Dendritic cell treated with granulocyte-macrophage colony-stimulating factor and Interleukin-4, amounts not matched to agents 40 ng/mL and 50 ng/mL, for 4 days (primary cell): ENCODE results near the gene OR8B8.

Experiments used
- H3K27ac Mint-ChIP-seq: one replicate; pipeline ENCODE4 v1.8.0; 2022; ENCODE audit warnings: mild to moderate bottlenecking, mixed read lengths
- H3K27me3 Mint-ChIP-seq: one replicate; pipeline ENCODE4 v1.8.0; 2022; ENCODE audit warnings: mild to moderate bottlenecking, mixed read lengths
- H3K36me3 Mint-ChIP-seq: one replicate; pipeline ENCODE4 v1.8.0; 2022; ENCODE audit warnings: low read depth, mixed read lengths
- H3K4me1 Mint-ChIP-seq: one replicate; pipeline ENCODE4 v1.8.0; 2022; ENCODE audit warnings: low read depth, mixed read lengths
- H3K4me3 Mint-ChIP-seq: one replicate; pipeline ENCODE4 v1.8.0; 2022; ENCODE audit warnings: mild to moderate bottlenecking, moderate library complexity, mixed read lengths
- H3K9me3 Mint-ChIP-seq: one replicate; pipeline ENCODE4 v1.8.0; 2022; ENCODE audit warnings: mixed read lengths
- intact Hi-C: fragments of 100-400 bp; cut with micrococcal nuclease; formaldehyde crosslinking; loops from one replicate; pipeline ENCODE4 v1.15.0; 2022

OR8B8 gene, protein sequence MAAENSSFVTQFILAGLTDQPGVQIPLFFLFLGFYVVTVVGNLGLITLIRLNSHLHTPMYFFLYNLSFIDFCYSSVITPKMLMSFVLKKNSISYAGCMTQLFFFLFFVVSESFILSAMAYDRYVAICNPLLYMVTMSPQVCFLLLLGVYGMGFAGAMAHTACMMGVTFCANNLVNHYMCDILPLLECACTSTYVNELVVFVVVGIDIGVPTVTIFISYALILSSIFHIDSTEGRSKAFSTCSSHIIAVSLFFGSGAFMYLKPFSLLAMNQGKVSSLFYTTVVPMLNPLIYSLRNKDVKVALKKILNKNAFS

DNA sequence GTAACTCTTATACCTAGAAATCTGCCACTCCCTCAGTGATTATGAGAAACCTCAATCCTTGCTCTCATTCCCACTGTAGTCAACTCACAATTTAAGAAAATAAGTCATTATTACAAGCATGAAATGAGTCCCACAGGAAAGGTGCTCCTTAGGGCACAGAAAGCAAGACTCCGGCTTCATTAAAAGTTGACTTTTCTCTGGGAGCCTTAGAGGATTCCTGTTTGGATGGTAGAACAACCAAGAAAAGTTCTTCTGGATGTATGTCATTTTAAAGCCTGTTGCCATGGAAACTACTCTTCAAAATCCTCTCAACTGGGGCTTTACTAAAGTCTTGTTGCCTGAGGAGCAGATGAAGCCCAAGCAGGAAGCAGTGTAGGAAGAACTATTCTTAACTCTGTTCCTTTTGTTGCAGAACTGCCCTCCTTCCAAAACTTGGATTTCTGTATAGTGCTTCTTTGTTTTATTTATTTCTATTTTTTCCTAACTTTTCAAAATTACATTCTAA lies at the start of gene OR8B8:
Gene OR8B8, minus strand, starts transcription at position 51 of the 505 bp plus-strand sequence. CDS start 4,611 bp downstream, outside the sequence.
- Mint-ChIP-seq H3K36me3 (no peaks in the 10 kb centered on the region), H3K4me1 (no peaks in the 10 kb centered on the region), H3K4me3 (no peak within 1 kb of the TSS), H3K9me3 (no peaks in the 10 kb centered on the region), H3K27me3 (no peaks in the 10 kb centered on the region), H3K27ac (no peak within 1 kb of the TSS)
- intact Hi-C loops, result no loop called here

DNA sequence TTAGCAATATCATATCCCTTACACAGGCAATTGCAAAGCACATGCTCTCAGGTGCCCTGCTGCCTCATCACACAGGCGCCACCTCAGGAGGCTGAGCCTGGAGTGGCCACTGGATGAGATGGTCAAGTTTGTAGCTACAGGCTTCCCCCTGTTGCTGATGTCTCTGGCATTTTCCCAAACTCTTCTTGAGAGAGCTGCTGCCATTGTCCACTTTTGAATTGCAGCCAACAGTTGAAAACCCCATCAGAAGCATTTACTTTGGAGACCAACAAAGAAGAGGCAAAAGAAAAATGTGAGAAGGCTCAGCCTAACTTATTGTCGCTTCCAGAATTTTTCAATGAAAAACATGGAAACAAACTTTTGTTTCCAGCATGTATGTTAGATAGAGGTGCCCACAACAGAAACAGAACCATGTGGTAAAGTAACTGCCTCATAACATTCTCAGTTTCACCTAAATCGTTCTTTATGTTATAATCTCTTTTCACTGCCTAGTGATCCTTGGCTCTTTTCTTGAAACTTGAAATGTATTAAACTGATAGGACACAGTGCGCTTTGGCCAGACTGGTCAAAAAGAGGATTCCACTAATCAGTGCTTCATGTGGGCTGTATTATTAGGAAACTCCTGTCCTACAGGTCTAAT lies 47.6 kb upstream of the OR8B8 start:
- intact Hi-C loops, result no loop called here
- Mint-ChIP-seq H3K27me3 (peaks cover 3% of the 10 kb centered on the region), H3K4me1 (no peaks in the 10 kb centered on the region), H3K9me3 (no peaks in the 10 kb centered on the region), H3K27ac (no peak overlapping the region), H3K4me3 (no peak overlapping the region), H3K36me3 (no peaks in the 10 kb centered on the region)

DNA sequence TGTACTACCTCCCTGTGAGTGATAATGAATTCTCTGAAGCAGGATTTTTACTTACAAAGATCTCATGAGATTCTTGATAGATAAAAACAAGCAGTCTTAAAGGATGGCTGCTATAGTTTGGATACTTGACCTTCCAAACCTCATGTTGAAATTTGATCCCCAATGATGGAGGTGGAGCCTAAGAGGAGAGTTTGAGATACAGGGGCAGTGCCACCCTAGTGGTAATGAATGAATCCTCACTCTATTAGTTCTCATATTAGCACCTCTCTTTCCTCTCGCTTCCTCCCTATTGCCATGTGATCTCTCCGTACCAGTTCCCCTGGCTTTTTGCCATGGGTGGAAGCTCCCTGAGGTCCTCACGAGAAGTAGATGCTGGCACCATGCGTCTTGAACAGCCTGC lies 37.9 kb upstream of the OR8B8 start:
- no peak overlapping the region for H3K4me3 Mint-ChIP-seq
- H3K36me3 Mint-ChIP-seq, result no peaks in the 10 kb centered on the region
- H3K9me3 Mint-ChIP-seq, result no peaks in the 10 kb centered on the region
- intact Hi-C loops, result no loop called here
- peaks cover 11% of the 10 kb centered on the region for H3K27me3 Mint-ChIP-seq
- H3K4me1 Mint-ChIP-seq, result peaks cover 25% of the 10 kb centered on the region
- H3K27ac Mint-ChIP-seq, result no peak overlapping the region

DNA sequence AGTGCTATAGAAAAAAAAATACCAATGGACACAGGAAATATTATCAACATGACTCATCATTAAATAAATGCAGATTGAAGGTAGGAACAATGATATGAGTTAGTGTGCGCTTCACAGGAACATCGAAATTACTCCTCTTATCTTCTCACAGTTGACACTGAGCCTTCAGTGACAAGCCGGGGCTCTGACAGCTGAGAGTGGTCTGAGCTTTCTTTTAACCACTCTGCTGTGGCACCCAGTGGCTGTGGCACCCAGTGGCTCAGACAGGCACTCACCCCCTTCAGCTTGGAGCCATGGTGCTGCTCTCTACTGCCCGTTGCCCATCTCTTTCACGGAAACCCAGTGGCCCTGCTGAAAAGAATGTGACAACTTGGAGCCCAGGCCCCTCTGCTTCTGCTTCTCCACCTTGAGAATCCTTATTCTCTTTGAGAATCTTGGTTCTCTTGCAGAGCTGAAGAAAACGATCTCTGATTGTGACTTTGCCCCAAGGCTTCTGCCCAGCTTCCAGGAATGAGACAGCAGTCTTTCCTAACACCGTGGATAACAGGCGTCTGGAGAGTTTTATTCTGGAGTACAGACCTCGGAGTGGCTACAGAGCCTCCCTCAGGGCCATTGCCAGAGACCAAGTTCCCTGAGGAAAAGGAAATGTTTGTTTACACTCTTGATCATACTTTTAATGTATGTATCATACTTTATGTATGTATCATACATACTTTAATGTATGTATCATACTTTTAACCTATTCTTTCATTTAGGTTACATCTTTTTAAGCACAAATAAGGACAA lies 37.1 kb upstream of the OR8B8 start:
- no peak overlapping the region for H3K4me3 Mint-ChIP-seq
- H3K27me3 Mint-ChIP-seq, result peaks cover 11% of the 10 kb centered on the region
- H3K36me3 Mint-ChIP-seq, result no peaks in the 10 kb centered on the region
- no peaks in the 10 kb centered on the region for H3K9me3 Mint-ChIP-seq
- no peak overlapping the region for H3K27ac Mint-ChIP-seq
- intact Hi-C loops, result no loop called here
- H3K4me1 Mint-ChIP-seq, result peaks cover 25% of the 10 kb centered on the region

DNA sequence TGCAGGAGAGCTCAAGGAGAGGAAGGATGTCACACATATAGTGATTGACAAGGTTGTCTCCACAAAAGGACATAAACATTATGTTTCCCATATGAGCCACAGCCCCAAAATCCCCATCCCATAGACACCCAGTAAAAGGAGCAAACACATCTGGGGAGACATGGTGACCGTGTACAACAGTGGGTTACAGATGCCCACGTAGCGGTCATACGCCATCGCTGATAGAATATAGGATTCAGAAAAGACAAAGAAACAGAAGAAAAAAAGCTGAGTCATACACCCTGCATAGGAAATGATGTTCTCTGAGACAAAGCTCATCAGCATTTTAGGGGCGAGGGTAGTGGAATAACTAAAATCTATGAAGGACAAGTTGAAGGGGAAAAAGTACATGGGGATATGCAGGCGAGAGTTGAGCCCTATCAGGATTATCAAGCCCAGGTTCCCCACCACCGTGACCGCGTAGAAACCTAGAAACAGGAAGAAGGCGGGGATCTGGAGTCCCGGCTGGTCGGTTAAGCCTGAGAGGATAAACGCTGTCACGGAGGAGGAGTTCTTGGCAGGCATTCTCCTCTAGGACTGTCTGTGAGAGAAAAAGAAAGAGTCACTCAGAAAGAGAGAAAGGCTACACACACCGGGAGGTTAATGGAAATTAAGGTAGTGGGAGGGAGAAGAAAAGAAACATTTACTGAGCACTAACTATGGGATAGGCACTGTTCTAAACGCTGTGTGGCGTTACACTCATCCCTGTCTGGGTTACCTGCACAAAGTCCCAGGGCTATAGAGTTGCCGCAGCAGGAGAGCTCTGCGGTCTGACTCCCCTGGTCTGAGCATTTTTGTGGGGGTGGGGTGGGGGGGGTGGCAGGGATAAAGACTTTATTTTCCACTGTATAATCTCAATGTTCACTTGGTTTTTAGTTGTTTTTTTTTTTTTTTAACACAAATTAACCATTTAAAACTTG lies 36.1 kb upstream of the OR8B8 start:
- intact Hi-C loops, result no loop called here

DNA sequence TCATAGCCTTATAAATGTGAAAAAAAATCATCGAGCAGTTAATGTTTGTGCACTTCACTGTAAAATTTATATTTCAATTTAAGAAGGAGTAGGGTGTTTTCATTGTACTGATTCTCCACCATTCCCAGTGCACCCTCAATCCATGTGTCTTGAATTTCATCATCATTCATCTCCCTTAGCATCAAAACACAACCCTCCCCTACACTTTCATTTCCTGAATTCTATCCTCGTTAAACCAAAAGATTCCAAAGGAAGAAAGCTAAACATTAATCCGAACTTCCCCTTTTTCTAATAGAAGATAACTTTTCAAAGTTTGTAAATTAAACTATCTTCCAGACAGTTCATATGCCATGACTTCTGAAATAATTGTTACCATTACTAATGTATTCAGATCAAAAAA lies 34.1 kb upstream of the OR8B8 start:
- no peak overlapping the region for H3K27ac Mint-ChIP-seq
- no peak overlapping the region for H3K4me3 Mint-ChIP-seq
- intact Hi-C loops, result no loop called here
- no peaks in the 10 kb centered on the region for H3K36me3 Mint-ChIP-seq
- no peaks in the 10 kb centered on the region for H3K9me3 Mint-ChIP-seq
- peaks cover 15% of the 10 kb centered on the region for H3K27me3 Mint-ChIP-seq
- peaks cover 30% of the 10 kb centered on the region for H3K4me1 Mint-ChIP-seq

More for the DNA sequence above, 36.1 kb upstream of the OR8B8 start:
- no peak overlapping the region for H3K27ac Mint-ChIP-seq
- peaks cover 20% of the 10 kb centered on the region for H3K4me1 Mint-ChIP-seq
- H3K4me3 Mint-ChIP-seq, result peak overlapping the region; percentile 63
- H3K27me3 Mint-ChIP-seq, result peaks cover 11% of the 10 kb centered on the region
- no peaks in the 10 kb centered on the region for H3K36me3 Mint-ChIP-seq
- H3K9me3 Mint-ChIP-seq, result no peaks in the 10 kb centered on the region

DNA sequence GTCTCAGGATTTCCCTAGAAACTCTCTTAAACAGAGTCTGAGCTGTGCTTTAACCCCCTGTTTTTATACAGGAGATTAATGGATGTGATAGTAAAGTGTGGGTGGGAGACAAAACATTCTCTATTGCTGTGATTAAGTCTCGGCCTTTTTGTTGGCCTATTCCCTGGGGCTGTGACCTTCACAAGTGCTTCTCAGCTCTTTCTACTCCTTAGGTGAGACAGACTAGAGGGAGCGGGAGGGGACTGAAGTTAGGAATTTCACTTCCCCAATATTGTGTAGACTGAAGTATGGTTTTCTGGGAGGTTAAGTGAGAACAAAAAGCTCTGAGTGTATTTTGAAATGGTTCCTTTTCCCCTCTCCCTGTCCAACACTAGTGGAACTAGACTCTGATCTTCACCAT lies 29.8 kb upstream of the OR8B8 start:
- Mint-ChIP-seq H3K9me3 (no peaks in the 10 kb centered on the region), H3K4me3 (no peak overlapping the region), H3K27me3 (peaks cover 10% of the 10 kb centered on the region), H3K27ac (no peak overlapping the region), H3K36me3 (no peaks in the 10 kb centered on the region), H3K4me1 (peaks cover 18% of the 10 kb centered on the region)
- intact Hi-C loops, result no loop called here

DNA sequence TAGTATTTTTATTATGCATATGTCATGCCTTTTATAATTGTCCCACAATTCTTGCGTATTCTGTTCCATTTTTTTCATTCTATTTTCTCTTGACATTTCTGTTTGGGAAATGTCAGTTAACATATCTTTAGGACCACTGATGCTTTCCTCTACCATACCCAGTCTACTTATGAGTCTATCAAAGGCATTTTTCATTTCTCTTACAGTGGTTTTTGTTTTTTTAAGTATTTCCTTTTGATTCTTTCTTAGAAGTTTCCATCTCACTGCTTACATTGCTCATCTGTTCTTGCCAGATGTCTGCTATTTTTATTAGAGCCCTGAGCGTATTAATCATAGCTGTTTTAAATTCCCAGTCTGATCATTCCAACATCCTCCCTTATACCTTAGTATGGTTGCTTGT lies 29.3 kb upstream of the OR8B8 start:
- Mint-ChIP-seq H3K27ac (no peak overlapping the region), H3K36me3 (no peaks in the 10 kb centered on the region), H3K27me3 (peaks cover 10% of the 10 kb centered on the region), H3K9me3 (no peaks in the 10 kb centered on the region), H3K4me3 (no peak overlapping the region), H3K4me1 (peaks cover 16% of the 10 kb centered on the region)
- intact Hi-C loops, result no loop called here

DNA sequence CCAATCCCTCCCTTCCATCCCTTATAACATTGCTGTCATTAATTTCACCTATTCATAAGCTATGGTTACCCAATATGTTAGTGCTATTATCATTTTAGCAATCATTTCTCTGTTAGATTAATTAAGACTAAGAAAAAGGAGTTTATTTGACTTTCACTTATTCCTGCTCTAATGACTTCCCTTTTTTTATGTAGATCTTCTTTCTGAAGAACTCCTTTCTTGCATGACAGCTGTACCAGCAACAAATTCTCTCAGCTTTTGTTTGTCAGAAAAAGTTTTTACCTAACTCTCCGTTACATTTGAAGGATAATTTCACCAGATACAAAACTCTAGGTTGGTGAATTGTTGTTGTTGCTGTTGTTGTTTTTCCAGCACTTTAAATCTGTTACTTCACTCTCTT lies 28.6 kb upstream of the OR8B8 start:
- Mint-ChIP-seq H3K4me3 (no peak overlapping the region), H3K27ac (no peak overlapping the region), H3K36me3 (no peaks in the 10 kb centered on the region), H3K27me3 (peaks cover 10% of the 10 kb centered on the region), H3K9me3 (no peaks in the 10 kb centered on the region), H3K4me1 (peaks cover 11% of the 10 kb centered on the region)
- intact Hi-C loops, result no loop called here

DNA sequence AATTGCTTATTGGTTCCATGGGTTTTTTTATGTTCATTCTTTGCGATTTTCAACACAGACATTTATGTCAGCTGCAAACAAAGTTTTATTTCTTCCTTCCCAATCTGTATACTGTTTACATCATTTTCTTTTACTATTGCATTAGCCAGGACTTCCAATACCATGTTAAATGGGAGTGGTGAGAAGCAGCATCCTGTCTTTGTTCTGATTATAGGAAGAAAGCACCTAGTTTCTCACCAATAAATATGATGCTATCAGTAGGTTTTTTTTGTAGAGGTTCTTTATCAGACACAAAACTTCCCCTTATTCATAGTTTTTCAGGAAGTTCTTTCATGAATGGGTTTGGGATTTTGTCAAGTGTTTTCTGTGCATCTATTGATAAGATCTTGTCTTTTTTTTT lies 28.0 kb upstream of the OR8B8 start:
- Mint-ChIP-seq H3K36me3 (no peaks in the 10 kb centered on the region), H3K27ac (no peak overlapping the region), H3K9me3 (no peaks in the 10 kb centered on the region), H3K4me1 (peaks cover 11% of the 10 kb centered on the region), H3K4me3 (no peak overlapping the region), H3K27me3 (peaks cover 10% of the 10 kb centered on the region)
- intact Hi-C loops, result no loop called here

DNA sequence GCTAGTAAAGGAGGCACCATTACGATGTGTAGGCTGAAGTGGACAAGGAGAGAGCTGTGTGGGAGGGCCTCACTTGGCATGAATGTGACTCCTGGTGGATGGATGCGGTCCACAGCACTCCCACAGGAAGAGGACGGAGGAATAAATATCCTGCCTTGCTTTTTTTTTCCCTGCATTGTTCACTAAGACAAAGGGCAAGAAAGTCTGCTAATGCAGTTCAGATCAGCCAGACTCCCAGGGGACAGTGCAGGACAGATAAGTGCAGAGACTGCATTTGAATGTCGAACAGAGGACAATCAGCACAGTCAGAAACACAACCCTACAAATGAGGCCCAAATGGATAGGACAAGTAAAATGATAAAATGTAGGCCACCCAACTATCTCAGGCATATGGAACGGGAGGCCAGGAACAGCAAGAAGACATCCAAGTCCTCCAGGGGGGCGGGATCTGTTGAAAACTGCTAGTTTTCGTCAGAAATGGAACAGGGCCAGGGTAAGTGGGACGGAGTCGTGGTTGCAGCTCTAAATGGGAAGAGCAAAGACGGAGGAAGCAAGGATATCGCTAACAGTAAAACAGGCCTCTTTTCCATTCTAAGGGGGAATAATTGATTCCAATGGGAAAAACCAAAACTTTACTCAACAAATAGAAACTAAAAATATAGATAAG lies 25.2 kb upstream of the OR8B8 start:
- Mint-ChIP-seq H3K36me3 (no peaks in the 10 kb centered on the region), H3K4me1 (peaks cover 10% of the 10 kb centered on the region), H3K4me3 (no peak overlapping the region), H3K9me3 (no peaks in the 10 kb centered on the region), H3K27me3 (peaks cover 13% of the 10 kb centered on the region), H3K27ac (no peak overlapping the region)
- intact Hi-C loops, result no loop called here

DNA sequence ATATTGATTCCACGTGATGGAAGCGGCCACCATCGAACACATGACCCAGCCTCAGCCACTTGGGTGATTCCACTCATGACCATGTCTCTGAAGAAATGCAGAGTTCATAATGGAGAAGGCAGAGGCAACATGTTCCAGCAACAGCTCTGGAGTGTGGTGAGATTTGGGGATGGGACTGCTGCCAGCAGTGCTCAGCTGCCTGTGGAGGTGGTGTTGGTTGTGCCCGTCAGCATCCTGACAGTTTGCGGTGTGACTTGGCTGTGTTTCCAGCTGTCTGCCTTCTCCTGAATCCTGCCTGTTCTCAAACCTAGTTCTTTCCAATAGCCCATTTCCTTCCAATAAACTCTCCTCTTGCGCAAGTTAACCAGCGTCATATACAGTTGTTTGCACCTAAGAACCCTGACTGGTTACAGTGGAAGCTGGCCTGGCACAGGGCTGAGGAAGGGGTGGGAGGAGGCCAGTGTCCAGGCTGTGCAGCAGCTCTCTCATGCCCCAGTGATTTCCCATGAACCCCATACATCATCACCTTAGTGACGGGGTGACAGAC lies 22.0 kb upstream of the OR8B8 start:
- intact Hi-C loops, result no loop called here
- Mint-ChIP-seq H3K4me3 (no peak overlapping the region), H3K9me3 (no peaks in the 10 kb centered on the region), H3K4me1 (no peaks in the 10 kb centered on the region), H3K36me3 (no peaks in the 10 kb centered on the region), H3K27ac (no peak overlapping the region), H3K27me3 (peaks cover 7% of the 10 kb centered on the region)

DNA sequence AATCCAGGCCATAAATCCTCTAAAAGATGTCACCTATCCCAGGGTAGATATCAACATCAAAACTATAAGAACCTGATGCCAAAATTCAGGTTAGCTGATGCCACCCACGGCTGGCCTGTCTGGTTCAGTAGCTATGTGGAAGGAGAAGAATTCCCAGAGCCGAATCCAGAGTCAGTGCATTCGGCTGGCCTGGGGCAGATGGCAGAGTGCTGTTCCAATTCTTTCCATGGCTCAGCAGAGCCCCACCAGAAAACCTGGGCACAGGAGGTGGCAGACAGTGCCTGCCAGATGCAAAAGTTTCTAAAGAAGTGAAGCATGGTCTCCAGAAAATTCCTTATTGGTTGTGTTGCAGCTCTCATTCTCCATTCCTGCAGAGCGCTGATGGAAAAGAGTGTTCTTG lies 19.9 kb upstream of the OR8B8 start:
- peaks cover 4% of the 10 kb centered on the region for H3K4me1 Mint-ChIP-seq
- H3K9me3 Mint-ChIP-seq, result no peaks in the 10 kb centered on the region
- intact Hi-C loops, result no loop called here
- H3K27me3 Mint-ChIP-seq, result peaks cover 7% of the 10 kb centered on the region
- no peak overlapping the region for H3K4me3 Mint-ChIP-seq
- H3K27ac Mint-ChIP-seq, result no peak overlapping the region
- no peaks in the 10 kb centered on the region for H3K36me3 Mint-ChIP-seq
